Subcutaneous abdominal adipose tissue (tissue), 5 donors: Measurements from ENCODE around the gene ANKRA2.

ENCODE experiments used
- H3K27ac ChIP-seq: one replicate; pipeline ENCODE4 v1.7.0; 2013; ENCODE audit warnings: low read depth, mild to moderate bottlenecking, inconsistent platforms, low read length, moderate library complexity
- H3K27me3 ChIP-seq, 5 donors: one replicate each; pipeline ENCODE4 v1.7.0; 2013; ENCODE audit warnings: low read length in 5 of 5, inconsistent platforms in 1 of 5; ENCODE audit not compliant: control insufficient read depth in 5 of 5, insufficient read depth in 4 of 5
- H3K36me3 ChIP-seq, 5 donors: one replicate each; pipeline ENCODE4 v1.7.0; 2013; ENCODE audit warnings: low read length in 5 of 5; ENCODE audit not compliant: control insufficient read depth in 5 of 5, insufficient read depth in 5 of 5
- H3K4me1 ChIP-seq, 5 donors: one replicate each; pipeline ENCODE4 v1.7.0; 2013; ENCODE audit warnings: low read length in 5 of 5, mild to moderate bottlenecking in 3 of 5, moderate library complexity in 1 of 5; ENCODE audit not compliant: control insufficient read depth in 5 of 5, insufficient read depth in 5 of 5
- H3K4me3 ChIP-seq, 5 donors: one replicate each; pipeline ENCODE4 v1.7.0; 2013; ENCODE audit warnings: low read length in 5 of 5, low read depth in 1 of 5
- H3K9ac ChIP-seq, 5 donors: one replicate each; pipeline ENCODE4 v1.7.0; 2013; ENCODE audit warnings: low read length in 5 of 5, mild to moderate bottlenecking in 4 of 5, moderate library complexity in 3 of 5
- H3K9me3 ChIP-seq, 5 donors: one replicate each; pipeline ENCODE4 v1.7.0; 2013; ENCODE audit warnings: low read length in 5 of 5; ENCODE audit not compliant: control insufficient read depth in 5 of 5
- donor health status: healthy.
- donor health status: healthy.
- donor health status: healthy.
- donor health status: healthy.
- donor health status: healthy.

The ANKRA2 gene

GRCh38 chr5:73565139-73565968, at the start of gene ANKRA2, which contains the start of gene UTP15:
TSS of gene ANKRA2 (minus strand) at chr5:73565639. CDS start at chr5:73562881, 2,758 bp downstream.
TSS of gene UTP15 (plus strand) at chr5:73565743. CDS start at chr5:73567345, 1,602 bp downstream.
- Histone ChIP-seq H3K4me3 (peak within 1 kb of the TSS; percentile 90 to 100 (median 96)), H3K36me3 (peaks cover 10 to 36% (median 16%) of the 10 kb centered on the region in 5 donors), H3K4me1 (peaks cover 13 to 38% (median 32%) of the 10 kb centered on the region in 5 donors), H3K9me3 (no peaks in the 10 kb centered on the region), H3K27ac (peak within 1 kb of the TSS; percentile 89), H3K27me3 (no peaks in the 10 kb centered on the region), H3K9ac (peak within 1 kb of the TSS; percentile 92 to 100 (median 98))

DNA sequence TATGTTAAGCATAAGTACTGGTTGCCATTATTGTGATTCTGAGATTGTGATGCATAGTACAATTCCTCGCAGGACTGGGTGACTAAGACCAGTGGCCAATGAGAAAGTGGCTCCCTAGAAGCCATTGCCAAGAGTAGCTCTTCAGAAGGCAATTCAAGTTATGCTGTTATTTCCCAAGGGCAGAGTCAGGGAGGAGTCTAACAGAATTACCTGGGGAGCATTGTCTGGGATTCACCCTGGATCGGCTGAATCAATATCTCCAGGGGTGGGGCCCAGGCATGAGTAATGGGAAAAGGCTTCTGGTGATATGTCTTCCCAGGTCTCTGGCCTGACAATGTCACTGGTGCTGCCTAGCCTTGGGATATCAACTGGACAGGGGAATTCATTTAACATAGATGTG, 49.6 kb upstream of the ANKRA2 start:
- no peaks in the 10 kb centered on the region for H3K4me1 ChIP-seq
- H3K36me3 ChIP-seq, result no peaks in the 10 kb centered on the region
- H3K27me3 ChIP-seq, result no peaks in the 10 kb centered on the region
- no peak overlapping the region for H3K9ac ChIP-seq
- no peak overlapping the region for H3K27ac ChIP-seq
- H3K9me3 ChIP-seq, result no peaks in the 10 kb centered on the region
- no peak overlapping the region for H3K4me3 ChIP-seq

DNA sequence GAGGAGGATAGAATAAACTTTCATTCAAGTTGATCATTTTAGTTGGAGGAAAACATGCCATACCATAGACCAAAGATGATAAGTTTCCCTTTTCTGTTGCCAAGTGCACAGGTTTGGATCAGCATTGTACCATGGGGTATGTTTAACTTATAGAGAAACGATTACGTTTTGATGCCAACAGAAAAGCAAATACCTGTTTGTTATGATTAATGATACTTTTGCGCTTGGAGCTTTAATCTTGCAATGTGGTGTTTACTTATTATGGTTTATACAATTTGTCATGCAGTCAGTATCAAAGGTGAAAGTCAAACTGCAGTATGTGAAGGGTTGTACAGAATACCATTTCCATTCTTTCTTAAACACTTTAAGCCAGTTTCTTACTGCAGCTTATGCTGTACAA, 47.4 kb upstream of the ANKRA2 start:
- no peak overlapping the region for H3K9ac ChIP-seq
- no peak overlapping the region for H3K4me3 ChIP-seq
- H3K4me1 ChIP-seq, result no peaks in the 10 kb centered on the region
- H3K27me3 ChIP-seq, result no peaks in the 10 kb centered on the region
- H3K9me3 ChIP-seq, result no peaks in the 10 kb centered on the region
- H3K36me3 ChIP-seq, result no peaks in the 10 kb centered on the region
- H3K27ac ChIP-seq, result no peak overlapping the region

GRCh38 chr5:73607228-73607627, 41.8 kb upstream of the ANKRA2 start:
- peaks cover 0 to 4% (median 0%) of the 10 kb centered on the region in 5 donors for H3K9me3 ChIP-seq

DNA sequence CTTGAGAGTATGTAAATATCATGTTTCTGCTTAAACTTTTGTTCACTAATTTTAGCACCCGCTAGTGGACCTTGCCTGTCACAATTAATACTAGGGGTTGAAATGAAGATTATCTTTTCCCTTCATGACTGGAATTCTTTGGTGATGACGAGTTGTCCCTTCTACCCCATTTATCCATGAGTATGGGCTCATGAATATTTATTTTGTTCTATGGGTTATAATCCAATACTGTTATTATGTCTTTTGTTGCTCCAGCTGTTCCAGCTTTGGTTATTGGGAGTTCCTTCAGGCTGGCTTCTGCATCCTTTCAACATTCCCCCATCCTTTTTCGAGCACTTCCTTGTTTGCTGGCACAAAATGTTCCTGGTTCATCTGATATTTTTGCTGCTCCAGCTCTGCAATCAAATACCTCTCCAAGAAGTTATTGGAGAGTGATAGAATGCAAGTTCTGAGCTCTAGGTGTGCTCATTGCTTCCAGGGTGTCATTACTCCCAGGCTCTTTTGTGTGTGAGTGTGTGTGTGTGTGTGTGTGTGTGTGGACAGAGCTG, 40.8 kb upstream of the ANKRA2 start:
- no peak overlapping the region for H3K9ac ChIP-seq
- no peak overlapping the region for H3K4me3 ChIP-seq
- H3K27me3 ChIP-seq, result no peaks in the 10 kb centered on the region
- no peaks in the 10 kb centered on the region for H3K36me3 ChIP-seq
- H3K9me3 ChIP-seq, result peaks cover 0 to 9% (median 4%) of the 10 kb centered on the region in 5 donors
- peaks cover 0 to 3% (median 0%) of the 10 kb centered on the region in 5 donors for H3K4me1 ChIP-seq
- H3K27ac ChIP-seq, result no peak overlapping the region

More at GRCh38 chr5:73607228-73607627, 41.8 kb upstream of the ANKRA2 start:
- Histone ChIP-seq H3K27me3 (no peaks in the 10 kb centered on the region), H3K4me3 (no peak overlapping the region), H3K36me3 (no peaks in the 10 kb centered on the region), H3K4me1 (peaks cover 0 to 3% (median 0%) of the 10 kb centered on the region in 5 donors), H3K27ac (no peak overlapping the region), H3K9ac (no peak overlapping the region)

DNA sequence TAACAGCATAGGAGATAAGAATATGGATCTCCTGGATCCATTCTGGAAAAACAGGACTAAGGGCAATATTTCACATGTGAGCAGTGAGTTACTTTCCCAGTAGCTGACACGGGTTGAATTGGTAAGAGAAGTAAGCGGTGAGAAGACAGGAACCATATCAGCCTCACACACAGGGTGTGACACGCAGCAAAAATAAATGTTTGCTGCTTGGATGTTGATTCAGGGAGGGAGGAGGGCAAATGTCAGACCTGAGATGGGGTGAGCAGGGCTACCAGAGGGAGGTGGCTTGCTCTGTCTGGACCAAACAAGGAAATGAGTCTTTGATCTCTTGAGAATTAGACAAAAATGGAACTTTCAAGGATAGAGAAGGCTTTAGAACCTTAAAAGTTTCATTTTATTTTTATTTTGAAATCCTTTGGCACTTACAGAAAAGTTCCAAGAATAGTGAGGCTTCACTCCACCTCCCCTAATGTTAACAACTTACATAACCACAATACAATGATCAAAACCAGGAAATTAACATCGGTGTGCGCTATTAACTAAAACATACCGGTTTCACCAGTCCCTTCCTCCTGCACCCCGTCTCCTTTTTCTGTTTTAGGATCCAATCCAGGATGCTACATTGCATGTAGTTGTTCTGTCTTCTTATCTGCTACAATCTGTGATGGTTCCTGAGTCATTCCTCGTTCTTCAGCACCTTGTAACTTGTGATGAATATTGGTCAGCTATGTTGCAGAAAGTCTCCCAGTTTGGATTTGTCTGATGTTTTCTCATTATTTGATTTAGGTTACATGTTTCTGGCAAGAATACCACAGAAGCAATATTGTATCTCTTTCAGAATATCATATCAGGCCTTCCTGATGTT, 40.0 kb upstream of the ANKRA2 start:
- Histone ChIP-seq H3K36me3 (no peaks in the 10 kb centered on the region), H3K27me3 (no peaks in the 10 kb centered on the region), H3K9me3 (peaks cover 0 to 9% (median 4%) of the 10 kb centered on the region in 5 donors), H3K4me1 (peaks cover 0 to 3% (median 0%) of the 10 kb centered on the region in 5 donors), H3K9ac (no peak overlapping the region), H3K27ac (no peak overlapping the region), H3K4me3 (no peak overlapping the region)

GRCh38 chr5:73603998-73604397, 38.6 kb upstream of the ANKRA2 start:
- Histone ChIP-seq H3K9ac (no peak overlapping the region), H3K36me3 (no peaks in the 10 kb centered on the region)

GRCh38 chr5:73599380-73599779, 33.9 kb upstream of the ANKRA2 start:
- H3K4me3 ChIP-seq, result no peak overlapping the region
- H3K27me3 ChIP-seq, result no peaks in the 10 kb centered on the region
- no peak overlapping the region for H3K27ac ChIP-seq
- H3K4me1 ChIP-seq, result no peaks in the 10 kb centered on the region
- peaks cover 0 to 9% (median 4%) of the 10 kb centered on the region in 5 donors for H3K9me3 ChIP-seq
- no peaks in the 10 kb centered on the region for H3K36me3 ChIP-seq
- no peak overlapping the region for H3K9ac ChIP-seq

More at GRCh38 chr5:73603998-73604397, 38.6 kb upstream of the ANKRA2 start:
- peaks cover 0 to 3% (median 0%) of the 10 kb centered on the region in 5 donors for H3K4me1 ChIP-seq
- no peaks in the 10 kb centered on the region for H3K27me3 ChIP-seq
- H3K9me3 ChIP-seq, result peaks cover 0 to 9% (median 4%) of the 10 kb centered on the region in 5 donors
- H3K4me3 ChIP-seq, result no peak overlapping the region
- no peak overlapping the region for H3K27ac ChIP-seq

GRCh38 chr5:73596705-73597328, 31.4 kb upstream of the ANKRA2 start:
- H3K36me3 ChIP-seq, result no peaks in the 10 kb centered on the region
- H3K4me1 ChIP-seq, result no peaks in the 10 kb centered on the region
- H3K27me3 ChIP-seq, result no peaks in the 10 kb centered on the region
- peaks cover 0 to 5% (median 3%) of the 10 kb centered on the region in 5 donors for H3K9me3 ChIP-seq
- H3K4me3 ChIP-seq, result no peak overlapping the region
- no peak overlapping the region for H3K9ac ChIP-seq
- H3K27ac ChIP-seq, result no peak overlapping the region
